D721Med (cell line): ENCODE measurements around the gene LILRA2.
"Not testable (repeated sequence)": the region's sequence is repeated elsewhere in the genome, so short reads cannot be mapped to it uniquely, and the experiment has no call there.

Experiments used
- DNase-seq: peaks from one replicate; pipeline ENCODE4 v3.0.0; 2011; ENCODE audit warnings: low spot score; ENCODE audit not compliant: insufficient read length
- FAIRE-seq: peaks from 2 replicates; lab custom pipeline; 2011; peaks lifted over from hg19 to GRCh38; lab: Jason Lieb, UNC
- CTCF ChIP-seq: IDR thresholded peaks from 2 replicates; pipeline ENCODE4 v1.5.1; 2012; ENCODE audit warnings: mild to moderate bottlenecking, control low read depth; ENCODE audit not compliant: insufficient read depth; ENCODE audit errors: missing control alignments

LILRA2 gene

GRCh38 chr19:54561840-54562239, 11.8 kb upstream of the LILRA2 start:
- no peak for DNase-seq
- no peak for FAIRE-seq

GRCh38 chr19:54563206-54563605, 10.4 kb upstream of the LILRA2 start:
- not testable (repeated sequence) for FAIRE-seq, DNase-seq

More at GRCh38 chr19:54561840-54562239, 11.8 kb upstream of the LILRA2 start:
- no peak for TF ChIP-seq CTCF

GRCh38 chr19:54570316-54570715, 3.3 kb upstream of the LILRA2 start:
- no peak for DNase-seq
- no peak for FAIRE-seq
- no peak for TF ChIP-seq CTCF

GRCh38 chr19:54571715-54572615, 1.6 kb upstream of the LILRA2 start:
- not testable (repeated sequence) for DNase-seq

GRCh38 chr19:54572696-54573311, 786 bp upstream of the LILRA2 start:
- no peak for TF ChIP-seq CTCF
- FAIRE-seq (no peak), DNase-seq (no peak)

More at GRCh38 chr19:54571715-54572615, 1.6 kb upstream of the LILRA2 start:
- not testable (repeated sequence) for FAIRE-seq

GRCh38 chr19:54574051-54574450, 461 bp downstream of the LILRA2 start:
- DNase-seq (no peak), FAIRE-seq (no peak)
- TF ChIP-seq CTCF: no peak

GRCh38 chr19:54574527-54575056, 1.0 kb downstream of the LILRA2 start:
- no peak for TF ChIP-seq CTCF
- no peak for FAIRE-seq
- no peak for DNase-seq

- not testable (repeated sequence) for FAIRE-seq, DNase-seq
Observed at GRCh38 chr19:54575205-54575604, 1.6 kb downstream of the LILRA2 start.
